Sigmoid colon (tissue), 7 donors: ENCODE results near the gene GRIN2A. TPM values are rescaled to one million over a fixed set of nuclear protein-coding genes. Genes with fewer than 3 reads are reported as not detected.

Experiments used
- DNase-seq: peaks from one replicate; pipeline ENCODE4 v3.0.0-alpha.2; 2019
- H3K27ac ChIP-seq, 4 donors: fragments of 200-600 bp; sonication (generic); one replicate each; pipeline ENCODE4 v1.5.1; 2016 to 2019; ENCODE audit warnings: mild to moderate bottlenecking in 1 of 4
- H3K27me3 ChIP-seq, 3 donors: fragments of 200-600 bp; sonication (generic); one replicate each; pipeline ENCODE4 v1.5.1; 2019; ENCODE audit warnings: mild to moderate bottlenecking in 1 of 3
- H3K36me3 ChIP-seq, 4 donors: fragments of 200-600 bp; sonication (generic); one replicate each; pipeline ENCODE4 v1.5.1; 2016 to 2019
- H3K4me1 ChIP-seq, 4 donors: fragments of 200-600 bp; sonication (generic); one replicate each; pipeline ENCODE4 v1.5.1; 2017 to 2019
- H3K4me3 ChIP-seq, 4 donors: fragments of 200-600 bp; sonication (generic); one replicate each; pipeline ENCODE4 v1.5.1; 2017 to 2019; ENCODE audit warnings: mild to moderate bottlenecking in 2 of 4, moderate library complexity in 1 of 4
- H3K9me3 ChIP-seq, 4 donors: fragments of 200-600 bp in 3 of 4; sonication (generic) in 3 of 4; one replicate each; pipeline versions ENCODE4 v1.5.1 to v1.6.1; 2013 to 2019
- EP300 ChIP-seq, 4 donors: sonication (generic); formaldehyde crosslinking; IDR thresholded peaks; one replicate each; pipeline ENCODE4 v1.6.1; 2017; ENCODE audit warnings: antibody characterized with exemption in 4 of 4
- POLR2A ChIP-seq, 2 donors: fragments of 450-650 bp; IDR thresholded peaks; one replicate each; pipeline ENCODE4 v1.6.1; 2016; ENCODE audit warnings: antibody characterized with exemption in 2 of 2, mild to moderate bottlenecking in 2 of 2, moderate library complexity in 2 of 2
- POLR2AphosphoS5 ChIP-seq, 4 donors: sonication (generic); formaldehyde crosslinking; IDR thresholded peaks; one replicate each; pipeline ENCODE4 v1.6.1; 2017; ENCODE audit warnings: antibody characterized with exemption in 4 of 4
- WGBS, 2 donors: extraction: QIAGEN DNeasy Blood & Tissue Kit; methylation state at CpG; one replicate each; pipeline ENCODE4 v1.1.7; 2013; 5-methylcytosine and 5-hydroxymethylcytosine counted together
- intact Hi-C: fragments of 100-400 bp; cut with DNase I; formaldehyde crosslinking; loops from one replicate; pipeline ENCODE4 v1.15.1; 2023
- polyA plus RNA-seq, 3 donors: library from polyadenylated mRNA; stranded (reverse); fragments of 200-250 nt; gene quantifications; one replicate each; pipeline ENCODE4 v1.2.3, GENCODE V29; 2013
- total RNA-seq, 4 donors: library from RNA; depleted of rRNA; stranded (reverse); fragments of >200 nt; gene quantifications; one replicate each; pipeline ENCODE4 v1.1.0, GENCODE V29; 2016
- TF ChIP-seq, protein P1 (sequence below), 4 experiments: fragments of 450-650 bp in 3 of 4; fragments of 200-600 bp in 1 of 4; IDR thresholded peaks; one replicate each; pipeline ENCODE4 v1.5.1; 2016 to 2019; ENCODE audit warnings: antibody characterized with exemption in 4 of 4, mild to moderate bottlenecking in 3 of 4, moderate library complexity in 2 of 4
- donor health status: healthy with polysubstance abuse.
- donor health status: Bipolar disorder and iron deficiency.
- donor health status: healthy.

Gene GRIN2A
- total and polyA plus RNA-seq, 7 donors = under 0.01 to 0.36 (median 0.09) TPM

DNA sequence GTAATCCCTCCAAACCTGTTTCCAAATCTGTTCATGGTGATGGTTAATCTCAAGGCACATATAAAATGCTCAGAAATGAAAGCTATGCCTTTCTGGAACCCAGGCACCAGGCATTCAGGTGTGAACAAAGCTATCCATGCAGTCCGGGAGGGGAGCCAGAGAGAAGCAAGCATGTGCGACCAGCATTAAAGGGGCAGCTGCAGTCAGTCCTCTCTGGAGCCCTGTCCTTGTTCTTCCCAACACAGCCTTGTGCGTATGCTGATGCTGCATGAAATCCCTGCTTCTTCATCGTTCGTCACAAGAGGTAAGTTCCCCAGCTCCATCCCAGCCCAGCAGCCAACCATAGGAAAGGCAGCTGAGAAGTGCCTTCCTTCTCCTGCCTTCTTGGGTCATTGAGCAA, 148.7 kb downstream of the GRIN2A start:
- Histone ChIP-seq H3K4me1 (no peaks in the 10 kb centered on the region), H3K36me3 (no peaks in the 10 kb centered on the region), H3K27me3 (no peaks in the 10 kb centered on the region), H3K9me3 (no peaks in the 10 kb centered on the region), H3K4me3 (no peak overlapping the region), H3K27ac (no peak overlapping the region)
- intact Hi-C loops = loop anchor here (10.0 kb wide), 1 partner anchor 739 kb away; no protein-coding TSS in a partner anchor
- WGBS, 2 donors = 75 to 76% methylated on average over 5 of the region's 5 CpGs
- TF ChIP-seq POLR2A (IDR thresholded peaks at IDR 0.05) = no peak
- no peak for TF ChIP-seq EP300 (IDR thresholded peaks at IDR 0.05)
- TF ChIP-seq, protein P1, sequence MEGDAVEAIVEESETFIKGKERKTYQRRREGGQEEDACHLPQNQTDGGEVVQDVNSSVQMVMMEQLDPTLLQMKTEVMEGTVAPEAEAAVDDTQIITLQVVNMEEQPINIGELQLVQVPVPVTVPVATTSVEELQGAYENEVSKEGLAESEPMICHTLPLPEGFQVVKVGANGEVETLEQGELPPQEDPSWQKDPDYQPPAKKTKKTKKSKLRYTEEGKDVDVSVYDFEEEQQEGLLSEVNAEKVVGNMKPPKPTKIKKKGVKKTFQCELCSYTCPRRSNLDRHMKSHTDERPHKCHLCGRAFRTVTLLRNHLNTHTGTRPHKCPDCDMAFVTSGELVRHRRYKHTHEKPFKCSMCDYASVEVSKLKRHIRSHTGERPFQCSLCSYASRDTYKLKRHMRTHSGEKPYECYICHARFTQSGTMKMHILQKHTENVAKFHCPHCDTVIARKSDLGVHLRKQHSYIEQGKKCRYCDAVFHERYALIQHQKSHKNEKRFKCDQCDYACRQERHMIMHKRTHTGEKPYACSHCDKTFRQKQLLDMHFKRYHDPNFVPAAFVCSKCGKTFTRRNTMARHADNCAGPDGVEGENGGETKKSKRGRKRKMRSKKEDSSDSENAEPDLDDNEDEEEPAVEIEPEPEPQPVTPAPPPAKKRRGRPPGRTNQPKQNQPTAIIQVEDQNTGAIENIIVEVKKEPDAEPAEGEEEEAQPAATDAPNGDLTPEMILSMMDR (IDR thresholded peaks at IDR 0.05) = no peak
- TF ChIP-seq POLR2AphosphoS5 (IDR thresholded peaks at IDR 0.05) = no peak
- no peak for DNase-seq

DNA sequence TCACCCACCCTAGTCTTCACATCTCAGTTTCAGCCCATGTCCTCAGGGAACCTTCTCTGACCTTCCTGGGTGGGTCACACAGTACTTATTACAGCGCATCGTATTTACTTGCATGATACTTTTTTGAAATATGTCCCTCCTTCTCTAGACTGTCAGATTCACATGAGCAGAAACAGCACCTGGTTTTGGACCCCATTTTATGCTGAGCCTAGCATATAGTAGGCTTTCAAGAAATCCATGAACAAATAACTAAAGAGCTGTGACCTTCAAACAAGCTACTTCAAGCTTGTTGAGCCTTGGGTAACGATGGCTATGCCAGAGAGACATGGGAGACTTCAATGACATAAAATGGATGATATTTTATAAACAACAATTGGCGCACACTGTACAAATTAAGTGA, 150.3 kb downstream of the GRIN2A start:
- Histone ChIP-seq H3K27me3 (no peaks in the 10 kb centered on the region), H3K27ac (no peak overlapping the region), H3K4me3 (no peak overlapping the region), H3K9me3 (no peaks in the 10 kb centered on the region), H3K36me3 (no peaks in the 10 kb centered on the region), H3K4me1 (no peaks in the 10 kb centered on the region)
- WGBS, 2 donors = 91% methylated on average over 4 of the region's 4 CpGs
- TF ChIP-seq, protein P1 (IDR thresholded peaks at IDR 0.05) = no peak
- TF ChIP-seq POLR2AphosphoS5 (IDR thresholded peaks at IDR 0.05) = no peak
- TF ChIP-seq POLR2A (IDR thresholded peaks at IDR 0.05) = no peak
- no peak for TF ChIP-seq EP300 (IDR thresholded peaks at IDR 0.05)
- intact Hi-C loops = loop anchor here (10.0 kb wide), 1 partner anchor 737 kb away; no protein-coding TSS in a partner anchor
- DNase-seq = no peak

DNA sequence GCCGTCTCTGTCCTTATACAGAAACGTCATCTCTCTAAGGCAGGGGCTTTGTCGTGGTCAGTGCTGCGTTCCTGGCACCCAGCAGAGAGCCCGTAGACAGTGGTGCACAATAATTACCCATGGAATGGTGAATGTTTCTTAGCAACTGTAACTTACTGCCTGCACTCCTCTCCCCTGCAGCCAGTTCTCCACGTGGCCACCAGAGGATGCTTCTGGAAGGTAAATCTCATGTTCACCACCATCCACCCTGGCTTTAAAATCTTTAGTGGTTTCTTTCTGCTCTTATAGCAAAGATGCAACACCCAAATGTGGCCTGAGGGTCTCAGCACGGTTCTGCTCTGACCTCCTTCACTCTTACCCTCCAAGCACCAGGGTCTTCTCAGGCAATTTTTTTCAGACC, 150.8 kb downstream of the GRIN2A start:
- H3K4me1 ChIP-seq = no peaks in the 10 kb centered on the region
- no peak overlapping the region for H3K27ac ChIP-seq
- H3K9me3 ChIP-seq = no peaks in the 10 kb centered on the region
- H3K36me3 ChIP-seq = no peaks in the 10 kb centered on the region
- intact Hi-C loops = loop anchor here (10.0 kb wide), 1 partner anchor 737 kb away; no protein-coding TSS in a partner anchor
- TF ChIP-seq, protein P1 (IDR thresholded peaks at IDR 0.05) = peak in 2 of 4 experiments; percentile 26 to 37
- TF ChIP-seq EP300 (IDR thresholded peaks at IDR 0.05) = no peak
- 71 to 72% methylated on average over 7 of the region's 7 CpGs for WGBS, 2 donors
- H3K4me3 ChIP-seq = no peak overlapping the region
- DNase-seq = no peak
- no peaks in the 10 kb centered on the region for H3K27me3 ChIP-seq

DNA sequence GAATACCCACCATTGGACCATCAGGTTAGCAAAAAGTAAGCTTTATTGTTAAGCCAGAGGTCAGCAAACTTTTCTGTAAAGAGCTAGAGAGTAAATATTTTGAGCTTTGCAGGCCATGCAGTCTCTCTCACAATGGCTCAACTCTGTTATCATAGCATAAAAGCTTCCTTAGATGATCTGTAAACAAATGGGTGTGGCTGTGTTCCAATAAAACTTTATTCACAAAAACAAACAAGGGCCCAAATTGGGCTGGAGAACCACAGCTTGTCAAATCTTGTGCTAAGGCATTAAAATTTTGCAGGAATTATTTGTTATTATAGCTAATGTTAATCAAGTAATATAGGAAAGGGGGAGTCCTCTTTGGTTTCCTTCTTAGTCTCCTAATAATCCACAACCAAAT, 153.6 kb downstream of the GRIN2A start:
- Histone ChIP-seq H3K9me3 (no peaks in the 10 kb centered on the region), H3K4me3 (no peak overlapping the region), H3K4me1 (no peaks in the 10 kb centered on the region), H3K27me3 (no peaks in the 10 kb centered on the region), H3K36me3 (no peaks in the 10 kb centered on the region), H3K27ac (no peak overlapping the region)
- no peak for DNase-seq
- intact Hi-C loops = no loop called here
- no peak for TF ChIP-seq POLR2AphosphoS5 (IDR thresholded peaks at IDR 0.05)
- TF ChIP-seq, protein P1 (IDR thresholded peaks at IDR 0.05) = no peak
- no peak for TF ChIP-seq POLR2A (IDR thresholded peaks at IDR 0.05)
- TF ChIP-seq EP300 (IDR thresholded peaks at IDR 0.05) = no peak

DNA sequence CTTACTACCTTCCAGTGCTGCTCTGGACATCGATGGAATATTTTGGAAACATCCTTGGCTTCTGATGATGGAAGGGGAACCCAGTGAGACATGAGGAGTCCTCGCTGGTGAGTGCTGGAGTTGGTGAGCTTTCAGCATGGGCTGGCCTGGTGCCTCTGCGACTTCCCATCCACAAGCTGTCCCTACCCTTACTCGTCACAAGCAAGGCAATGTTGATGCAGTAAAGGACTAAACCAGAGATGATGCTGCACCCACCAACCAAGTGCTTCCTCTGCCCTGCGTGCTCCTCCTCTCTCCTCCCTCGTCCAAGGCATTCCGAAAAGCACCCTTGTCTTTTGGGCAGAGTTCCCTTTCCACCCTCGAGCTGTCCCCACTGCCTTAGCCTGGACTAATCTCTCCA, 154.7 kb downstream of the GRIN2A start:
- WGBS, 2 donors = 69 to 72% methylated on average over 8 of the region's 8 CpGs
- H3K36me3 ChIP-seq = no peaks in the 10 kb centered on the region
- DNase-seq = no peak
- intact Hi-C loops = no loop called here
- no peaks in the 10 kb centered on the region for H3K4me1 ChIP-seq
- no peaks in the 10 kb centered on the region for H3K27me3 ChIP-seq
- H3K9me3 ChIP-seq = no peaks in the 10 kb centered on the region
- TF ChIP-seq POLR2A (IDR thresholded peaks at IDR 0.05) (no peak), POLR2AphosphoS5 (IDR thresholded peaks at IDR 0.05) (no peak), EP300 (IDR thresholded peaks at IDR 0.05) (no peak)
- TF ChIP-seq, protein P1 (IDR thresholded peaks at IDR 0.05) = no peak
- no peak overlapping the region for H3K4me3 ChIP-seq
- no peak overlapping the region for H3K27ac ChIP-seq
